NCI-H1694 (cell line): Measurements from ENCODE around the gene ARFIP2.
A peak's percentile ranks its signal among the peaks of the same experiment; 100 is the strongest.

Experiments
- DNase-seq: peaks from one replicate; lab custom pipeline; 2025; lab: John Stamatoyannopoulos, UW

The ARFIP2 gene

GRCh38 chr11:6481924-6482275 is 769 bp upstream of the ARFIP2 start:
- DNase-seq = no peak

GRCh38 chr11:6480299-6480914 is 724 bp downstream of the ARFIP2 start:
- DNase-seq = no peak

- no peak for DNase-seq
Measured at GRCh38 chr11:6476571-6476970, 4.6 kb downstream of the ARFIP2 start.

- no peak for DNase-seq
Measured at GRCh38 chr11:6475936-6476335, 5.2 kb downstream of the ARFIP2 start.

GRCh38 chr11:6474806-6475500 is 6.2 kb downstream of the ARFIP2 start:
- no peak for DNase-seq

GRCh38 chr11:6474413-6474792 is 6.7 kb downstream of the ARFIP2 start:
- no peak for DNase-seq

- DNase-seq = no peak
Measured at GRCh38 chr11:6473451-6474412, 7.4 kb downstream of the ARFIP2 start, which contains the start of gene TRIM3. Gene TRIM3 (minus strand): TSS chr11:6473941. CDS start chr11:6465695, 8,246 bp downstream.

GRCh38 chr11:6472934-6473333 is 8.2 kb downstream of the ARFIP2 start:
- no peak for DNase-seq

- DNase-seq = no peak
Measured at GRCh38 chr11:6469599-6469998, 11.5 kb downstream of the ARFIP2 start.

GRCh38 chr11:6468712-6469495 is 12.2 kb downstream of the ARFIP2 start:
- DNase-seq = no peak

- no peak for DNase-seq
Measured at GRCh38 chr11:6459099-6459450, 22.1 kb downstream of the ARFIP2 start.

GRCh38 chr11:6458352-6459098 is 22.6 kb downstream of the ARFIP2 start:
- DNase-seq = no peak

- DNase-seq = no peak
Measured at GRCh38 chr11:6457581-6458320, 23.4 kb downstream of the ARFIP2 start.

- no peak for DNase-seq
Measured at GRCh38 chr11:6456361-6457073, 24.6 kb downstream of the ARFIP2 start.

GRCh38 chr11:6455070-6455469 is 26.1 kb downstream of the ARFIP2 start:
- no peak for DNase-seq

GRCh38 chr11:6453152-6453551 is 28.0 kb downstream of the ARFIP2 start:
- no peak for DNase-seq

GRCh38 chr11:6452219-6452618 is 28.9 kb downstream of the ARFIP2 start:
- no peak for DNase-seq

GRCh38 chr11:6448574-6448973 is 32.6 kb downstream of the ARFIP2 start:
- DNase-seq = no peak

- peak; percentile 21 for DNase-seq
Measured at GRCh38 chr11:6443269-6444003, 37.7 kb downstream of the ARFIP2 start.
